NCI-H2107 treated with DMSO at 0.1 percent for 48 hours (cell line): Measurements from ENCODE around the gene UGT1A7.
"Not testable (repeated sequence)": the region's sequence is repeated elsewhere in the genome, so short reads cannot be mapped to it uniquely, and the experiment has no call there.

Experiments
- DNase-seq: peaks from one replicate; lab custom pipeline; 2025; ENCODE audit not compliant: unreplicated experiment; lab: John Stamatoyannopoulos, UW

UGT1A7 gene

GRCh38 chr2:233680361-233681045 lies 1.2 kb upstream of the UGT1A7 start:
- DNase-seq: no peak

GRCh38 chr2:233684640-233685039 lies 2.9 kb downstream of the UGT1A7 start:
- DNase-seq: no peak

GRCh38 chr2:233686928-233687327 lies 5.2 kb downstream of the UGT1A7 start:
- DNase-seq: no peak

- DNase-seq: no peak
Measured at GRCh38 chr2:233688341-233688740, 6.6 kb downstream of the UGT1A7 start.

GRCh38 chr2:233689031-233689430 lies 7.3 kb downstream of the UGT1A7 start:
- DNase-seq: no peak

- DNase-seq: no peak
Measured at GRCh38 chr2:233689501-233689900, 7.8 kb downstream of the UGT1A7 start.

GRCh38 chr2:233690444-233690843 lies 8.7 kb downstream of the UGT1A7 start:
- DNase-seq: no peak

- no peak for DNase-seq
Measured at GRCh38 chr2:233691443-233692433, 10.0 kb downstream of the UGT1A7 start.

- no peak for DNase-seq
Measured at GRCh38 chr2:233692648-233693047, 10.9 kb downstream of the UGT1A7 start, which contains the start of gene UGT1A6. Gene UGT1A6 (plus strand): TSS chr2:233692890. CDS start chr2:233693005, 115 bp downstream.

GRCh38 chr2:233693963-233694362 lies 12.3 kb downstream of the UGT1A7 start:
- no peak for DNase-seq

- DNase-seq: no peak
Measured at GRCh38 chr2:233698740-233699139, 17.0 kb downstream of the UGT1A7 start.

- no peak for DNase-seq
Measured at GRCh38 chr2:233699424-233700027, 17.8 kb downstream of the UGT1A7 start.

GRCh38 chr2:233700028-233700635 lies 18.4 kb downstream of the UGT1A7 start:
- no peak for DNase-seq

- DNase-seq: not testable (repeated sequence)
Measured at GRCh38 chr2:233700842-233701241, 19.1 kb downstream of the UGT1A7 start.

GRCh38 chr2:233702238-233702637 lies 20.5 kb downstream of the UGT1A7 start:
- no peak for DNase-seq

GRCh38 chr2:233705911-233706506 lies 24.3 kb downstream of the UGT1A7 start:
- no peak for DNase-seq

- DNase-seq: no peak
Measured at GRCh38 chr2:233706720-233707119, 25.0 kb downstream of the UGT1A7 start.

GRCh38 chr2:233707940-233708644 lies 26.4 kb downstream of the UGT1A7 start:
- DNase-seq: no peak

- DNase-seq: no peak
Measured at GRCh38 chr2:233708942-233709341, 27.2 kb downstream of the UGT1A7 start.
